ENCODE data around the gene GPR142. TPM values are rescaled to one million over a fixed set of nuclear protein-coding genes. Genes with fewer than 3 reads are reported as not detected.

GPR142 gene
- total and polyA plus RNA-seq, 2 of the 13 experiments (the other 11 are each of a cell fraction or from before 2014, with no cell fraction given) = not detected

- no peak for TF ChIP-seq ISX (CRISPR knock-in tag; conservative IDR thresholded peaks at IDR 0.05)
- TF ChIP-seq SPEN (CRISPR knock-in tag; IDR thresholded peaks at IDR 0.05; ENCODE audit: low read depth) = peak; percentile 70
- peak; percentile 90 for TF ChIP-seq MIER2 (CRISPR knock-in tag; IDR thresholded peaks at IDR 0.05)
- no peak for TF ChIP-seq CSRNP2 (CRISPR knock-in tag; conservative IDR thresholded peaks at IDR 0.05; ENCODE audit: low read depth)
- TF ChIP-seq ASH2L (IDR thresholded peaks at IDR 0.05; ENCODE audit: insufficient read length, low read depth, low read length) = no peak
- TF ChIP-seq SATB2 (CRISPR knock-in tag; IDR thresholded peaks at IDR 0.05) = no peak
- TF ChIP-seq ZSCAN31 (CRISPR knock-in tag; IDR thresholded peaks at IDR 0.05; ENCODE audit: low read depth) = no peak
- TF ChIP-seq MATR3 (CRISPR knock-in tag; IDR thresholded peaks at IDR 0.05) = no peak
- TF ChIP-seq SMARCE1 (IDR thresholded peaks at IDR 0.05; ENCODE audit: borderline replicate concordance) = no peak
- peak; percentile 95 for TF ChIP-seq ZNF792 (CRISPR knock-in tag; IDR thresholded peaks at IDR 0.05)
- TF ChIP-seq ZNF543 (CRISPR knock-in tag; IDR thresholded peaks at IDR 0.05) = no peak
- TF ChIP-seq MAFK (conservative IDR thresholded peaks at IDR 0.05 in 1 of 2, IDR thresholded peaks at IDR 0.05 in 1 of 2; ENCODE audit: low read length in 2 of 2) = 0 out of 4 replicates have a peak, but pooled peaks of 1 of the 2 experiments have one; percentile 1
- TF ChIP-seq KDM6A (CRISPR knock-in tag; IDR thresholded peaks at IDR 0.05; ENCODE audit: low read depth) = peak; percentile 69; the same call in 1 of the 2 replicates
- 0 out of 2 replicates have a peak, but pooled peaks have one; percentile 16 for TF ChIP-seq SMC3 (IDR thresholded peaks at IDR 0.05; ENCODE audit: low read length)
- no peak for TF ChIP-seq ZNF597 (CRISPR knock-in tag; IDR thresholded peaks at IDR 0.05)
- TF ChIP-seq FOXO1 (CRISPR knock-in tag; IDR thresholded peaks at IDR 0.05) = peak; percentile 97
- TF ChIP-seq ZFP36L1 (CRISPR knock-in tag; IDR thresholded peaks at IDR 0.05) = no peak
- peak; percentile 85 for TF ChIP-seq ZGPAT (CRISPR knock-in tag; IDR thresholded peaks at IDR 0.05)
- TF ChIP-seq ZNF432 (CRISPR knock-in tag; IDR thresholded peaks at IDR 0.05; ENCODE audit: borderline replicate concordance) = no peak
- no peak for TF ChIP-seq MAF1 (CRISPR knock-in tag; IDR thresholded peaks at IDR 0.05; ENCODE audit: borderline replicate concordance)
- peak; percentile 92 for TF ChIP-seq FOXA3 (CRISPR knock-in tag; IDR thresholded peaks at IDR 0.05)
- no peak for TF ChIP-seq HCFC1 (IDR thresholded peaks at IDR 0.05; ENCODE audit: low read depth, low read length)
- TF ChIP-seq TSC22D2 (CRISPR knock-in tag; IDR thresholded peaks at IDR 0.05; ENCODE audit: borderline replicate concordance) = no peak
- TF ChIP-seq ZNF331 (CRISPR knock-in tag; IDR thresholded peaks at IDR 0.05) = peak; percentile 96
- no peak for TF ChIP-seq ZNF251 (CRISPR knock-in tag; IDR thresholded peaks at IDR 0.05)
- no peak for TF ChIP-seq ZBTB2 (CRISPR knock-in tag; IDR thresholded peaks at IDR 0.05; ENCODE audit: low read depth)
- TF ChIP-seq CC2D1A (CRISPR knock-in tag; IDR thresholded peaks at IDR 0.05) = no peak
These were observed 6.7 kb downstream of the GPR142 start (continued) for GRCh38 chr17:74373838-74374606.

All from HepG2 (cell line).